Activated CD8-positive, alpha-beta memory T cell treated with anti-CD3 and anti-CD28 coated beads, Interleukin-2, amount 10 ng/mL, durations not matched to agents 7 days and 5 days (primary cell): ENCODE data around the gene SHROOM4. TPM values are rescaled to one million over a fixed set of nuclear protein-coding genes. Genes with fewer than 3 reads are reported as not detected.

Experiments
- total RNA-seq, 2 experiments: library from RNA; stranded (reverse); gene quantifications; one replicate each; pipeline ENCODE4 v1.2.3, GENCODE V29; 2021

Gene SHROOM4
- total RNA-seq, 2 experiments from 2014 or later: not detected

Other genes with a start within 250 kb of the SHROOM4 start
- not detected for gene BMP15, start 96.5 kb upstream of the SHROOM4 start, total RNA-seq